ENCODE results near the gene ITM2C.

The ITM2C gene

GRCh38 chr2:230874456-230874855 lies 9.7 kb downstream of the ITM2C start:
- DNase-seq: no peak

GRCh38 chr2:230874876-230875275 lies 10.1 kb downstream of the ITM2C start:
- no peak for DNase-seq

- no peak for DNase-seq
Observed at GRCh38 chr2:230875347-230876315, 10.9 kb downstream of the ITM2C start.

- no peak for DNase-seq
Observed at GRCh38 chr2:230877116-230877758, 12.5 kb downstream of the ITM2C start.

GRCh38 chr2:230877759-230878598 lies 13.2 kb downstream of the ITM2C start:
- no peak for DNase-seq

GRCh38 chr2:230878599-230879188 lies 14.0 kb downstream of the ITM2C start:
- no peak for DNase-seq

GRCh38 chr2:230879271-230879882 lies 14.6 kb downstream of the ITM2C start:
- DNase-seq: peak; percentile 38

- no peak for DNase-seq
Observed at GRCh38 chr2:230879891-230880290, 15.1 kb downstream of the ITM2C start.

- no peak for DNase-seq
Observed at GRCh38 chr2:230881840-230882239, 17.1 kb downstream of the ITM2C start.

- peak; percentile 86 for DNase-seq
Observed at GRCh38 chr2:230885463-230886130, 20.9 kb downstream of the ITM2C start.

GRCh38 chr2:230886206-230886605 lies 21.5 kb downstream of the ITM2C start:
- no peak for DNase-seq

GRCh38 chr2:230886671-230887071 lies 21.9 kb downstream of the ITM2C start:
- DNase-seq: no peak

GRCh38 chr2:230887342-230887741 lies 22.6 kb downstream of the ITM2C start:
- no peak for DNase-seq

- no peak for DNase-seq
Observed at GRCh38 chr2:230888824-230889400, 24.2 kb downstream of the ITM2C start.

GRCh38 chr2:230889911-230890601 lies 25.3 kb downstream of the ITM2C start:
- no peak for DNase-seq

- no peak for DNase-seq
Observed at GRCh38 chr2:230890646-230891045, 25.9 kb downstream of the ITM2C start.

- no peak for DNase-seq
Observed at GRCh38 chr2:230891064-230891463, 26.3 kb downstream of the ITM2C start.

GRCh38 chr2:230891509-230891908 lies 26.8 kb downstream of the ITM2C start:
- DNase-seq: no peak

GRCh38 chr2:230893338-230893737 lies 28.6 kb downstream of the ITM2C start:
- no peak for DNase-seq

All from DMS79 (cell line).